AML-193 (cell line): ENCODE measurements around the gene TFCP2.
"Not testable (repeated sequence)": the region's sequence is repeated elsewhere in the genome, so short reads cannot be mapped to it uniquely, and the experiment has no call there.

Source experiments
- DNase-seq, 2 experiments: peaks; one replicate each; lab custom pipeline; 2025; lab: John Stamatoyannopoulos, UW

Gene TFCP2

DNA sequence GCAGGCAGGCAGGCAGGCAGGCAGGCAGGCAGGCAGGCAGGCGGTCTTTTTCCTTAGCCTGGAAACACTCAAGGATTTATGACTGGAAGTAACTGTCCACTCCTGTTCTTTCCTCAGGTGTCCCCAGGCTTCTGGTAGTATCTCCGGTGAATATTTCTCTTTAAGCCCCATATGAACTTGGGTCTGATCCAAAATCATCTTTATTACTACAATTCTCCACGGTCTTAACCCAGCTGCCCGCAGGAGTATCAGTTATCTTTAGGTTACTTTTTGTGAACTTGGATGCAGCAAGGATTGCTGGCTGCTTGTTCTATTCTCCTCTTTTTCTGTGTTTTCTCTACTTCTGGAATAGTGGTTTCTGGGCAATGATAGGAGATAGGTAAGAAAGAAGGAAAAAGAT lies 92.8 kb downstream of the TFCP2 start:
- no peak for DNase-seq

- DNase-seq, result not testable (repeated sequence)
Observed at GRCh38 chr12:51078866-51079265, 94.1 kb downstream of the TFCP2 start.

DNA sequence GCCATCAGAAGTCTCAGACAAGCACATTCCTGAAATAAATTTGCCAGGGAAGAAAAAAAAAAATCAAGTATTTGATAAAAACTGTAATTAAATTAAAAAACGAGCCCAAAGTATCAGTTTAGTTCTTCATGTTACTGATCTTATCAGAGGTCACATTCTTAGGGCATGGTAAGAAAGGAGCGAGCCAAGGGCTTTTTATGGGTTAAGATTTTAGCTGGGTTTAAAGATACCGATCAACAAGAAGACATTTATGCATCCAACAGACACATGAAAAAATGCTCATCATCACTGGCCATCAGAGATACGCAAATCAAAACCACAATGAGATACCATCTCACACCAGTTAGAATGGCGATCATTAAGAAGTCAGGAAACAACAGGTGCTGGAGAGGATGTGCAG lies 94.6 kb downstream of the TFCP2 start:
- not testable (repeated sequence) for DNase-seq

GRCh38 chr12:51077930-51078329 lies 95.0 kb downstream of the TFCP2 start:
- DNase-seq, result no peak

- DNase-seq, result no peak
Observed at GRCh38 chr12:51076236-51076930, 96.6 kb downstream of the TFCP2 start.

- no peak for DNase-seq
Observed at GRCh38 chr12:51075390-51075789, 97.5 kb downstream of the TFCP2 start.

GRCh38 chr12:51071663-51072062 lies 101.3 kb downstream of the TFCP2 start:
- DNase-seq, result no peak

DNA sequence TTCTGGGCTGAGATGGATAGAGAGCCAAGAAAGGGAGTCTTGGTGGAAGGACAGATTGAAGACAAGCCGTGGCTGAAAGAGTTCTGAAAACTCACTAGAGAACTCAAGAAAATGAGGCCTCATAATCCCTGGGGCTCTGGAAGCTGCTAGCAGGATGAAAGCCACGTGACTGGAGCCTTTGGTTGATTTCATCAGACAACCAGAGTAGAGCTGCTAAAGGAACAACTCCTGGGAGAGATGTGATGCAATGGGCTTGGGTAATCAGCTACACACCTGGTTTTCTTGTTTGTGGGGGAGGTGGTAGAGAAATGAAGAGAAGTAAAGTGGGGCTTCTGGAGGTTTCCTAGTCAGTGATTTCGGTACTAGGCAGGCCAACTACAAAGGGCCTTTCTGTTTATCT lies 102.9 kb downstream of the TFCP2 start:
- DNase-seq, result no peak

GRCh38 chr12:51067771-51068170 lies 105.2 kb downstream of the TFCP2 start:
- no peak for DNase-seq

DNA sequence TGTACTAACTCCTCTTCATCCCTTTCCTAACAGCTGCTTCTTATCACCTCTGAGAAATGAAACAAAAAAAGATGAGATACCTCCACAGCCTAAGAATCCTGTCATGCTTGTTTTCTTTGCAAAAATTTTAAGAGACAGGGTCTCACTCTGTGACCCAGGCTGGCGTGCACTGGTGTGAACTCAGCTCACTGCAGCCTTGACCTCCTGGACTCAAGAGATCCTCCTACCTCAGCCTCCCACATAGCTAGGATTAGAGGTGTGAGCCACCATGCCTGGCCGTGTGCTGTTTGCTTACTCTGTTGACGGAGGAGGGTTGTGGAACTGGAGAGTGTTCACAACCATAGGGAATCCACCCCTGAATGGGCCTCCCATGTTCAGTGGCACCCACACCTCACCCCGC lies 105.7 kb downstream of the TFCP2 start:
- no peak for DNase-seq

- DNase-seq, result no peak
Observed at GRCh38 chr12:51065530-51065929, 107.4 kb downstream of the TFCP2 start.

DNA sequence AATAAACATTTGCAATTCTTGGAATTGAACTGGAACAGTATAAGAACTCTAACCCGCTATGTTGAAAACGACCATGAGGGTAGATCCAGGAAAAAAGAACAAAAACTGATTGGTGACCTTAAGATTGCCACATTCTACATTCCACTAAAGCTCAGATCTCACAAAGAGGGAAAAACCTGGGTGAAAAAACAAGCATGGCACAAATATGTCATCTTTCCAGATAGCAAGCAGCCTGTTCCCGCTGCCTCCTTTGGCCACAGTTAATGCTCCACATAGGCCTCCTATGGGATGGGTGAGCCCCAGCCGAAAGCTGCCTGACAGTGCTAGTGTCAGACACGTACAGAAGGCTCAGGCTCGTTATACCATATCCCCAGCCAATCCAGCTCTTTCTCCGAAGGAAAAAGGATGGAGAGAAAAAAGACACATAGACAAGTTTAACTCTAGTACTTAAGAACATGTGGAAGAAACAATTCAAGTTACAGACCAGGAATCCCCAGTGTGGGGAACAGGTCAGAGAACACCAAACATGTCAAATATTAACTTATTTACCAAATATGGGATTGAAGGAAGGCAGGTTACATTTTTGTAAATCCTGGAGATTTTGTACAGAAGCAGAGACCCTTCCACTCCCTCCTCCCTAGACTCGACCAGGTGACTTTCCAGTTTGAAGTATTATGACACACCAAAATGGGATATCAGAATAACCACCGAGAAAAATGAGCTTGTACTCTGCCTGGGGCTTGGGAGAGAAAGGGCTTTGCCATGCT lies 110.1 kb downstream of the TFCP2 start:
- no peak for DNase-seq

GRCh38 chr12:51059086-51059485 lies 113.8 kb downstream of the TFCP2 start:
- DNase-seq, result no peak

DNA sequence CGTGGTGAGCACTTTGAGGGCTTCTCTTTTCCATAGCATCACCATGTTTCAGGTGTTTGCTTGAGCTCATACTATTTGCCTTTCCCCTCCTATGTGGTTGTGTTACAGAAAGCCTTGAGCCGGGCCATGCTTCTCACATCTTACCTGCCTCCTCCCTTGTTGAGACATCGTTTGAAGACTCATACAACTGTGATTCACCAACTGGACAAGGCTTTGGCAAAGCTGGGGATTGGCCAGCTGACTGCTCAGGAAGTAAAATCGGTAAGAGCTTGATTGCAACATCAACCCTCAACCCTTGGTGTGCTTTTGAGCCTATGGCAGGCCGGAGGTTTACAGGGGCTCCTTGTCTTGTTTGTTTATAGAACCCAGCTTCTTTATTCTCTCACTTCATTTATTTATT lies 116.7 kb downstream of the TFCP2 start:
- peak; percentile 64 to 66 for DNase-seq

DNA sequence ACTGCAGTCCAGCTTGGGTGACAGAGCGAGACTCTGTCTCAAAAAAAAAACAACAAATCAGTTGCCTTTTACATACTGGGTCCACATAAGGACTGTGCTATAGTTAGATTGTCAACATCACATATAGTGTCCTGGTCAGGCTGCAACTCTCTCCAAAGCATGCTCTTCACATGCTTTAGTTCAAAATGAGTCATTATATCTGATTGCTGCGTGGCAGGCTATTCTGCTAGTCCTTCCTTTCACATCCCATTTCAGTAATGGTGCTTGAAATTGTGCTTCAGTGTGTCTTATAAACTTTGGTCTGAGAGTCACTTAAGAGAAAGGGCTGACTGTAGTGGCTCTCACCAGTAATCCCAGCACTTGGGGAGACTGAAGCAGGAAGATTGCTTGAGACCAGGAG lies 117.9 kb downstream of the TFCP2 start:
- no peak for DNase-seq

GRCh38 chr12:51051787-51052186 lies 121.1 kb downstream of the TFCP2 start:
- DNase-seq, result no peak

DNA sequence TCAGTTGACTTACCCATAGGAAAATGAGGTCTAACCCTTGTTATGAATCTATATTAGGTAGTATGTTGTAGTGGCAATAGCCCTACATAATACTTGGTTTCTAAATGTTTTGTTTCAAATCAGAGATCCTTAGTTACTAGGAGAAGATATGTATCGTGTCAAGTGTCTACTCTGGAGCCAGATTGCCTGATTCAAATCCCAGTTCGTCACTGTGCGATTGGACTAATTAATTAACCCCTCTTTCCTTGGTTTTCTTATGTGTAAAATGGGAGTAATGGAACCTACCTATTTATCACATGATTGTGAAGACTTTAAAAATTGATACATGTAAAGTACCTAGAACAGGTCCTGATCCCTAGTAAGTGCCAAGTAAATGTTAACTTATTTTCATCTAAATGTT lies 123.4 kb downstream of the TFCP2 start:
- no peak for DNase-seq

- no peak for DNase-seq
Observed at GRCh38 chr12:51048661-51049251, 124.2 kb downstream of the TFCP2 start.

DNA sequence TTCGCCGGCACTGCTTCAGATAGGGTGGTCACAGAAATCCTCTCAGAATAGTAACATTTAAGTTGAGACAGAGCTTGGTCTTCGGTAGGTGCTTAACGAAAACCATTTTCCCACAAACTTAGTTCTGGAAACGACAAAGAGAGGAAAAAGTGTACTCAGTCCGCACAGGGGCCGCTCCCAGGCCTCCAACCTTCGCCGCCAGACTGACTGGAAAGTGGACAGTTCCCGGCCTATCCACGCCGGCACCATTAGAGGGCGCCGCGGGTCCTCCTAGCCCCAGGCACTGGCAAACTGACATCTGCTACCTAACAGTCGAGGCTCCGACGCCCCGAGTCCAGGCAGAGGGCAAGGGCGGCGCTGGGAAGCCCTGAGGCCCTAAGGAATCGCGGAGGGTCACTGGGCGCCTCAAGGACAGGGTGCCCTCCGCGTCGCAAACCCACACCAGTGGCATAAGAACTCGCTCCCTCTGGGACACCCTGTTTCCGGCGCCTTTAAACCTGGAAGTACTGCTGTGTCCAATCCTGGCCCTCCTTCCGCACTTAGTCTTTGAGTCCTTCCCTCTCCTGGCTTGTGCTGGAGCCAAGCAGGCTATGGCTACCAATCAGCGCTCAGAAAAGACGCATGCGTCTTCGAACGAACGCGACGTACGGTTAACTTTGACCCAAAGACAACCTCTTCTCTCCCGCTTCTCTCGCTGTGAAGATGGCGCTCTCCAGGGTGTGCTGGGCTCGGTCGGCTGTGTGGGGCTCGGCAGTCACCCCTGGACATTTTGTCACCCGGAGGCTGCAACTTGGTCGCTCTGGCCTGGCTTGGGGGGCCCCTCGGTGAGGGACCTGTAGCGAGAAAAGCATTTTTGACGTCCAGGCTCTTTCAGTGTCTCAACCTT lies 125.0 kb downstream of the TFCP2 start, which contains the start of gene LETMD1:
Gene LETMD1, plus strand, starts transcription at position 673 of the 886 bp plus-strand sequence. Its CDS starts 30 bp downstream, at position 703.
- DNase-seq, result peak; percentile 98
